Stimulated activated CD8-positive, alpha-beta memory T cell treated with anti-CD3 and anti-CD28 coated beads, Interleukin-12 subunit alpha, Interleukin-12 subunit beta, amount 100 ng/mL, for 24 hours (primary cell): Measurements from ENCODE around the gene CAPN5.

Experiments
- DNase-seq: peaks from one replicate; pipeline ENCODE4 v3.0.0-alpha.2; 2020; ENCODE audit errors: extremely low read depth

Gene CAPN5

DNA sequence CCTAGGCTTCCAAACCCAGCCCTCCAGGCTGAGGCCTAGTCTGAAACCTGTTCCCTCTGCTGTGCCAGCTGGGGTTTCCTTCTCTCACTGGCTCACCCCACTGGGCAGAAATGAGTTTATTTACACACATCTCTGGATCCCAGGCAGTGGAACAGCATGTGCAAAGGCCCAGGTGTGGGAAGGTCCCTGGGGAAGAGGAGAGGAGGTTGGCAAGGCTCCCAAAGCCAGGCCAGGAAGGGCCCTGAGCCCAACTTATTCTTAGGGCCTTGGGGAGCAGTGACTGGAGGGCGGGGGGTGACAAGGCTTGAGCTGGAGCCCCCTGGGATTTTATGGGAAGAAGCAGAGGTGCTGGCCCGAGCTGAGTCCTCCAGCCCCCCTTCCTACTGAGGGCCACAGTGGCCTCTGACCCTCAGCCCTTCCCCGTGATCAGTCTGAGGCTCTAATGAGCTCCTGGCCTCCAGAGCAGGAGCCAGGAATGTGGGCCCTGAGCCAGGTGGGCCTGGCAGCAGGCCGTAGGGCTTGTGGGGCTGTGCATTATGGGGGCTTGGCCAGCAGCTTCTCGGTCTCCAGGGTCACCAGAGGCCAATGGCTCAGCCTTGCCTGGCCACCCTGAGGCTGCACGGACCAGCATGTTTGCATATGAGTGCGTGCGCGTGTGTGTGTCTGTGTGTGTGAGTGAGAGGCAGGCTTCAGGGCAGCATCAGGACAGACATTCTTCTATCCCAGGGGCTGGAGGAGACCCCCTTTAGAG lies 64.2 kb downstream of the CAPN5 start:
- DNase-seq, result no peak

- no peak for DNase-seq
Measured at GRCh38 chr11:77131560-77131959, 64.8 kb downstream of the CAPN5 start.

- no peak for DNase-seq
Measured at GRCh38 chr11:77135069-77135468, 68.3 kb downstream of the CAPN5 start.

DNA sequence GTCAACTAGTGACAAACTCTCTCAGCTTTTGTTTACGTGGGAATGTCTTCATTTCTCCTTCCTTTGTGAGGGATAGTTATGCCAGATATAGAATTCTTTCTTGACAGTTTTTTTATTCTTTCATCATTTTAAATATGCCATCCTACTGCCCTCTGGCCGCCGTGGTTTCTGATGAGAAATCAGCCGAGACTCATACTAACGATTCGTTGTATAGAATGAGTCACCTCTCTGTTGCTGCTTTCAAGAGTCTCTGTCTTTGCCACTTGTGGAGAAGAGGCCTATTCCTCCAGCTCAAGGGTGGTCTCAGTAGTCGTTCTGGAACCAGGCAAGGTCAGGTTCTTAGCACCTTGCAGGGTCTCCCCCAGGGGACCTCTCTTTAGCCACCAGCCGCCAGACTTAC lies 69.3 kb downstream of the CAPN5 start:
- no peak for DNase-seq

DNA sequence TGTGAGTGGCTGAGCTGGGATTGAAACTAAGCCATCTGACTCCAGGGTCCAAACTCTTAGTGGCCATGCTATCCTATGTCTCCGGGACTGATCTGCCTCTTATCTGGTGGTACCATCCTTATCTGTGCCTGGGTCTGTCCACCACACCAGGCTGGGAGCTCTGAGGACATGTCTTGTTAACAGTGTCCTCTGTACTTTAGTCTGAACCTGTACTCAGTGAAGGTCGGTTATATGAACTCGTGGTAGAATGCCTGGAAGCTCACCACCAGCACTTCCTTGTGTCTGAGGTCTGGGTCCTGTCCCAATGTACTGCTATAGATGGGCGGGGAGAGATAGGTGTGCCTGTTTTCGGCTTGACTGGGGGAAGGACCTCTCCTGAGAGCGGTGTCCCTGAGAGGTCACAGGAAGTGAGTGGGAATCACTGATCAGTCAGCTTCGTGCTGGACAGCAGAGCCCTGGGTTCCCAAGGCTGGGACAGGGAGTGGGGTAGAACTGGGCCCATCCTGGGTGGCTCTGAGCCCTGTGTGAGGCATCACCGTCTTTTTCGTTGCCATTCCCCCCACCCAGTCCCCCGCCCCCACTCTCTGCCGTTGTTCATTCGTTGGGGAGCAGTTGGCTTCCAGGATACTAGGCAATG lies 70.1 kb downstream of the CAPN5 start:
- no peak for DNase-seq

DNA sequence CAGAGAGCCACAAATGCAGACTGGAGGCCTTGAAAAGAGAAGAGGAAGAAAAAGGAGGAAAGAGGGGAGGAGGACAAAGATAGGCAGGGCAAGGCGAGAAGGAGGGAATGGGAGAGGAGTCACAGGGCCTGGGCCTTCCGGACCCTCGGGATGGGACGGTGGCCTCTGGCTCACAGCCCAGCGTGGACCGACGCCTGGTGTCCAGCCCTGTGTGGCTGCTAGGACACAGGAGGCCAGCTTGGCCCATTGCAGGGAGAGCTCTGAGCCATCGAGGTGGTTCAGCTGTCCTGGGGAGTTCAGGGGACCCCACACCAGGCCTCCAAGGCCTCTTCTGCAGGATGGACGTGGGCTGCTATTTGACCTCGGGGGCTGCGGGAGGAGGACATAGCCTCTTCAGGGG lies 70.7 kb downstream of the CAPN5 start:
- DNase-seq, result no peak

GRCh38 chr11:77138106-77138649 lies 71.4 kb downstream of the CAPN5 start:
- no peak for DNase-seq

DNA sequence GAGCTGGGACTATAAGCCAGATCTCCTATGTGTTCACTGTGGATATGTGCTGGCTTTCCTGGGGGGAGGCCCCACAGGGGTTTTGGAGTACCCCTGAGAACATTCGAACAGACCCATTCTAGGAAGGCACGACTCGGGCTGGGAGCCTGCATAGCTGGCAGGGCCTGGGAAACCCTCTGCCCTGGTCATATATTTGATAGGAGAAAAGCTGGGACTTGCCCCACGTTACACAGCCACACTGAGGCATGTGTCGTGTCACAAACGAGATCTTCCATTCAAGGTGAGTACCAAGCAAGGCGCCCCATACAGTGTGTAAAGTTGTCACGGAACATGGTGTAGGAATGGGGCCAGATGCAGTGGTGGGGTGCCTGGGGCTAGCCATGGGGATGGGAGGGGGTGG lies 72.4 kb downstream of the CAPN5 start:
- DNase-seq, result no peak

GRCh38 chr11:77140231-77140851 lies 73.6 kb downstream of the CAPN5 start:
- no peak for DNase-seq

GRCh38 chr11:77141034-77141433 lies 74.3 kb downstream of the CAPN5 start:
- DNase-seq, result no peak

GRCh38 chr11:77141475-77141874 lies 74.7 kb downstream of the CAPN5 start:
- no peak for DNase-seq

- DNase-seq, result no peak
Measured at GRCh38 chr11:77142091-77142975, 75.6 kb downstream of the CAPN5 start.

DNA sequence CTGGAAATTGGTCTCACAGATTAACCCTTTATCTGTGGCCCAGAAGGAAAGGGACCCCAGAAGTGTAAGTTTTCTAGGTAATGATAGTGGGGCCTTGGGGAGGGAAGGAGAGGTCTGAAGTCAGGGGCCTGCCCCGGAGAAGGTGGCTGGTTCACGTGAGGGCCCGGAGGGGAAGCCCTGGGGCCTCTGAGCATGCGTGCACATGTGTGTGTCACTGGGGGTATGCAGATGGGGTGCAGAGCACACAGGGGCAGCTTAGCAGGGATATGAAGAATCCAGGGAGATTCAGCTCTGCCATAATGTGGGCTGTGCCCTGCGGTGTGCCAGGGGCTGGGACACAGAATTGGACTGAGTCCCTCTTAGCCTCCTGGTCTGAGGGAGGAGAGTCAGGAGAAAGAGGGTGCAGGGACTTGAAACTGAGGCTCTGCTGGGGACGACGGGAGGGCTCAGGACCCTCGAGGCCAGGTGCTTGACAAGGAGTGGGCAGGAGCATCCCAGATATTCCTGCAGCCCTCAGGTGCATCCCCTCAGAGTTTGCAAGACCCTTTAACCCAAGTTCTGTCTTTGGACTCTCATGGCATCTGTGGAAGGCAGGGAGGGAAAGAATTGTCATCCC lies 76.7 kb downstream of the CAPN5 start:
- DNase-seq, result no peak

DNA sequence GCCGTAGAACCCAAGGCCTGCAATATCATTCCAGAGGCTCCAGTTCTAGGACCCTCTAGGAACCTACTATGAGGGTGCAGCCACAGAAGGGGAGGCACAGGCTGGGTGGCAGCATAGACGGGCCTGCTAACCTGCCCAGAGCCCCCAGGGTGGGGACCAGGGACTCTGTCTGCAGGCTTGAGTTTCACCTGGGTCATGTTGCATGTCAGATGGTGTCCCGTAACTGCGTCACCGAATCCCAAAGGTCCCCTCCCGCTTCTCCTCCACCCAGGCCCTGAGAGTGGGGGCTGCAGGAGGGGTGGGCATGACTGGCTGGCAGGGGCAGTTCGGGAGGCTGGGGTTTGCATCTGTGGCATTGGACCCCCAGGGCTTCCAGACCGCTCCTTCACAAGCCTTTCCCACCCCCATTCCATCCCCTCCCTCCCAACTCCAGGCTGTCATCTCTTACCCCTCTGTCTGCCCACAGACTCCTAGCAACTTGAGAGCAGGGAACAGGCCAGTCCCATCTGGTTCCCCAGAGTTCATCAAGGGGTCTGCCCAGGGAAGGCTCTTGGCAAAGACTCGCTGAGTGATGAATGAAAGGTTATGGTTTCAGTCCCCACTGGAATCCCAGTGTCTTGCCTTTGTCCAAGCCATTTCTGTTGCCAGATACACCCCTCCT lies 77.6 kb downstream of the CAPN5 start:
- DNase-seq, result no peak

GRCh38 chr11:77144857-77145428 lies 78.2 kb downstream of the CAPN5 start:
- DNase-seq, result no peak

GRCh38 chr11:77146261-77147035 lies 79.7 kb downstream of the CAPN5 start:
- DNase-seq, result no peak

GRCh38 chr11:77147036-77147315 lies 80.2 kb downstream of the CAPN5 start:
- DNase-seq, result no peak

GRCh38 chr11:77147668-77148321 lies 81.0 kb downstream of the CAPN5 start:
- DNase-seq, result no peak

GRCh38 chr11:77148963-77149715 lies 82.4 kb downstream of the CAPN5 start:
- DNase-seq, result no peak
